Measurements from ENCODE around the gene CENPB.

The CENPB gene

DNA sequence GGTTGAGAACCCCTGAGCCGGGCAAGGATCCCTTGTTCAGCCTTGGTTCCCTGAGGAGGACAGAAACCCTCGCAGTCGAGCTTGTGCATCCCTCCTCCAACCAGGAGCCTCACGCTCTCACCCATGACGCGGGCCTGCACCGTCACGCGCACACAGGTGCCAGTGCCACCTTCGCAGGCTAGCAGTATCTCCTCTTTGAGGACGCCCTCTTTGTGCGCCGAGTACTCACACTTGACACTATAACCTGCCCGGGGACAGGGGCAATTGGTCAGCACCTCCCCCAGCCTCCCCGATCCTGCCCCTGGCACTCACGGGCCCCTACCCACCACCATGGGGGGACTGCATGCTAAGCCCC is 32.3 kb downstream of the CENPB start:
- Histone ChIP-seq H3K27me3 (ENCODE audit: control insufficient read depth, low read length) (no peaks in the 10 kb centered on the region), H3K4me3 (ENCODE audit: low read length) (no peak overlapping the region), H3K79me2 (ENCODE audit: control insufficient read depth, low read length) (no peaks in the 10 kb centered on the region), H3K9me2 (replicated peaks; ENCODE audit: control insufficient read depth, low read length) (no peaks in the 10 kb centered on the region), H3K4me1 (ENCODE audit: control insufficient read depth, low read length) (no peaks in the 10 kb centered on the region), H3F3A (ENCODE audit: control insufficient read depth, insufficient read depth) (no peaks in the 10 kb centered on the region), H3K27ac (ENCODE audit: low read depth, low read length) (no peak overlapping the region), H3K9me3 (ENCODE audit: control insufficient read depth, insufficient read depth, low read length) (no peaks in the 10 kb centered on the region), H4K20me1 (ENCODE audit: control insufficient read depth, insufficient read depth, low read depth, low read length) (no peaks in the 10 kb centered on the region), H3K4me2 (ENCODE audit: low read length) (no peak overlapping the region), H3K36me3 (ENCODE audit: control insufficient read depth, low read length) (peaks cover 14% of the 10 kb centered on the region)
- TF ChIP-seq, protein P1, sequence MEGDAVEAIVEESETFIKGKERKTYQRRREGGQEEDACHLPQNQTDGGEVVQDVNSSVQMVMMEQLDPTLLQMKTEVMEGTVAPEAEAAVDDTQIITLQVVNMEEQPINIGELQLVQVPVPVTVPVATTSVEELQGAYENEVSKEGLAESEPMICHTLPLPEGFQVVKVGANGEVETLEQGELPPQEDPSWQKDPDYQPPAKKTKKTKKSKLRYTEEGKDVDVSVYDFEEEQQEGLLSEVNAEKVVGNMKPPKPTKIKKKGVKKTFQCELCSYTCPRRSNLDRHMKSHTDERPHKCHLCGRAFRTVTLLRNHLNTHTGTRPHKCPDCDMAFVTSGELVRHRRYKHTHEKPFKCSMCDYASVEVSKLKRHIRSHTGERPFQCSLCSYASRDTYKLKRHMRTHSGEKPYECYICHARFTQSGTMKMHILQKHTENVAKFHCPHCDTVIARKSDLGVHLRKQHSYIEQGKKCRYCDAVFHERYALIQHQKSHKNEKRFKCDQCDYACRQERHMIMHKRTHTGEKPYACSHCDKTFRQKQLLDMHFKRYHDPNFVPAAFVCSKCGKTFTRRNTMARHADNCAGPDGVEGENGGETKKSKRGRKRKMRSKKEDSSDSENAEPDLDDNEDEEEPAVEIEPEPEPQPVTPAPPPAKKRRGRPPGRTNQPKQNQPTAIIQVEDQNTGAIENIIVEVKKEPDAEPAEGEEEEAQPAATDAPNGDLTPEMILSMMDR (IDR thresholded peaks at IDR 0.05; ENCODE audit: low read depth, low read length, poor library complexity, severe bottlenecking), result no peak
- no peak for TF ChIP-seq EZH2phosphoT487 (IDR thresholded peaks at IDR 0.05; ENCODE audit: borderline replicate concordance, low read length)

DNA sequence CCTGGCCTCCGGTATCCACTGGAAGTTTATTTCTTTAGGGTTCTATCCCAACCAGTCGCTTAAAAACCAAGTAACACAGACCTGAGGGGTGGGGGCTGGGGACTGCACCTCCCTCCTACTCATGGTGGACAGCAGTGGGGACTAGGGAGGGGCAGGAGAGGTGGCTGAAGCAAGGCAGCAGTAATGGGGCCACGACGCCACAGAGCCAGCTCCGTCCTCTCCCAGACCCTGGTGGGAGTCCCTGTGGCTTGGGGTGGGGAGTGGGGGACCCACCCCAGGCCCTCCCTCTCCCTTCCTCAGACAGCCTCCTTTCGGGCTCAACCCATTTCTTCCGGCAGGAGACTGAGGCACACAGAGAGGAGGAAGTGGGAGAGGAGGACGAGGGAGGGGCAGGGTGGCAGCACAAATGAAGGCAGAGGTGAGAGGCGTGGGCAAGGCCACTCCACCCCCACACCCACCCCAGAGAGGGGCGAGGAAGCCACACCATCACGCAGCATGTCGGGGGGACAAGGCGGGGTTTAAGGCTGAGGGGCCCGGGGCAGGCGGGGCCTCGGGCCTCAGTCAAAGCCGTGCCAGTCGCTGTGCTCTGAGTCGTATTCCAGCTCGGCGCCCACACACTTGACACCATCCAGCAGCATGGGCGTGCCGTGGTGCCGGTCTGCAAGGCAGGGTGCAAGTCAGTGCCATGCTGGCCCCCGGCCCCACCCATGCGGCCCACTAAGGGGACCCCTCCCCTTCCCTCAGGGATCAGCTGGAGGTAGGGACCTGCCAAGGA is 32.9 kb downstream of the CENPB start:
- Histone ChIP-seq H3F3A (ENCODE audit: control insufficient read depth, insufficient read depth) (no peaks in the 10 kb centered on the region), H3K27me3 (ENCODE audit: control insufficient read depth, low read length) (no peaks in the 10 kb centered on the region), H3K9me2 (replicated peaks; ENCODE audit: control insufficient read depth, low read length) (no peaks in the 10 kb centered on the region), H3K9me3 (ENCODE audit: control insufficient read depth, insufficient read depth, low read length) (no peaks in the 10 kb centered on the region), H3K27ac (ENCODE audit: low read depth, low read length) (no peak overlapping the region), H3K36me3 (ENCODE audit: control insufficient read depth, low read length) (peaks cover 14% of the 10 kb centered on the region), H3K4me3 (ENCODE audit: low read length) (no peak overlapping the region), H3K79me2 (ENCODE audit: control insufficient read depth, low read length) (no peaks in the 10 kb centered on the region), H3K4me2 (ENCODE audit: low read length) (no peak overlapping the region), H3K4me1 (ENCODE audit: control insufficient read depth, low read length) (no peaks in the 10 kb centered on the region), H4K20me1 (ENCODE audit: control insufficient read depth, insufficient read depth, low read depth, low read length) (no peaks in the 10 kb centered on the region)
- TF ChIP-seq EZH2phosphoT487 (IDR thresholded peaks at IDR 0.05; ENCODE audit: borderline replicate concordance, low read length), result no peak
- TF ChIP-seq, protein P1 (IDR thresholded peaks at IDR 0.05; ENCODE audit: low read depth, low read length, poor library complexity, severe bottlenecking), result no peak

DNA sequence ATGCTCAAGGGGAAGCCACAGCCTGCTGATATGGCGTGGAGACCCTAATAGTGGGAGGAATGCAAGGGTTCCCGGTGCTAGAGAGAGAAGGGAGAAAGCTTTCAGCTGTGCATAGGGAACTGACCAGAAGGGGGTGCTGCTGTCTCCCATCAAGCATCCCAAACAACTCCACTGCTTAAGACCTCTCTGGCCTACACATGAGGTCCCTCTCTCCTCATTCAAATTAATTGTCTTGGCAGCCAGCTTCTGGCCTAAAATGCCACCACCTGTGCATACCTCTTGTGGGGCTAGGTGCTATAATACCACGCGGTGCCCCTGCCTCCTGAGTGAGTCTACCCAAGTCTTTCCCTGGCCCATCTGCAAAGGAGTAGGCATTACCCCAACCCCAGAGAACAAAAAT is 33.4 kb downstream of the CENPB start:
- no peak overlapping the region for H3K4me3 ChIP-seq (ENCODE audit: low read length)
- H4K20me1 ChIP-seq (ENCODE audit: control insufficient read depth, insufficient read depth, low read depth, low read length), result no peaks in the 10 kb centered on the region
- H3K9me2 ChIP-seq (replicated peaks; ENCODE audit: control insufficient read depth, low read length), result no peaks in the 10 kb centered on the region
- no peak for TF ChIP-seq EZH2phosphoT487 (IDR thresholded peaks at IDR 0.05; ENCODE audit: borderline replicate concordance, low read length)
- TF ChIP-seq, protein P1 (IDR thresholded peaks at IDR 0.05; ENCODE audit: low read depth, low read length, poor library complexity, severe bottlenecking), result peak; percentile 89
- H3K9me3 ChIP-seq (ENCODE audit: control insufficient read depth, insufficient read depth, low read length), result no peaks in the 10 kb centered on the region
- no peaks in the 10 kb centered on the region for H3K79me2 ChIP-seq (ENCODE audit: control insufficient read depth, low read length)
- no peaks in the 10 kb centered on the region for H3K27me3 ChIP-seq (ENCODE audit: control insufficient read depth, low read length)
- no peak overlapping the region for H3K27ac ChIP-seq (ENCODE audit: low read depth, low read length)
- H3K36me3 ChIP-seq (ENCODE audit: control insufficient read depth, low read length), result peaks cover 10% of the 10 kb centered on the region
- no peak overlapping the region for H3K4me2 ChIP-seq (ENCODE audit: low read length)
- H3K4me1 ChIP-seq (ENCODE audit: control insufficient read depth, low read length), result no peaks in the 10 kb centered on the region
- H3F3A ChIP-seq (ENCODE audit: control insufficient read depth, insufficient read depth), result no peaks in the 10 kb centered on the region

All from DOHH2 (cell line).